SK-N-SH (cell line): ENCODE results near the gene RNASEH2B.

ENCODE experiments used
- FOSL2 ChIP-seq: IDR thresholded peaks from 2 replicates; pipeline ENCODE4 v1.4.0; 2012; ENCODE audit warnings: low read depth, mild to moderate bottlenecking, moderate library complexity, borderline replicate concordance
- FOXJ3 ChIP-seq: sonication (generic); formaldehyde crosslinking; IDR thresholded peaks from 2 replicates; pipeline ENCODE4 v1.5.1; 2020; ENCODE audit warnings: mild to moderate bottlenecking, missing genetic modification reagents
- POLR2AphosphoS5 ChIP-seq: IDR thresholded peaks from 2 replicates; pipeline ENCODE4 v1.6.1; 2012; ENCODE audit warnings: low read depth, low read length
- SIN3A ChIP-seq: IDR thresholded peaks from 2 replicates; pipeline ENCODE4 v1.6.1; 2012; ENCODE audit warnings: low read depth, mild to moderate bottlenecking, low read length, moderate library complexity, borderline replicate concordance
- SMC3 ChIP-seq: IDR thresholded peaks from 2 replicates; pipeline ENCODE4 v1.6.1; 2012; ENCODE audit warnings: low read depth, low read length, improper control_type of control experiment
- TEAD4 ChIP-seq: IDR thresholded peaks from 2 replicates; pipeline ENCODE4 v1.4.0; 2012; ENCODE audit warnings: mild to moderate bottlenecking, borderline replicate concordance; ENCODE audit not compliant: insufficient read depth
- TF ChIP-seq, protein P1 (sequence below): fragments of 200-600 bp; sonication (generic); IDR thresholded peaks from 2 replicates; pipeline ENCODE4 v1.6.1; 2017; ENCODE audit warnings: antibody characterized with exemption, mild to moderate bottlenecking, moderate library complexity
- TF ChIP-seq, protein P2 (sequence below): IDR thresholded peaks from 2 replicates; pipeline ENCODE4 v1.4.0; 2012; ENCODE audit warnings: low read depth, borderline replicate concordance

DNA sequence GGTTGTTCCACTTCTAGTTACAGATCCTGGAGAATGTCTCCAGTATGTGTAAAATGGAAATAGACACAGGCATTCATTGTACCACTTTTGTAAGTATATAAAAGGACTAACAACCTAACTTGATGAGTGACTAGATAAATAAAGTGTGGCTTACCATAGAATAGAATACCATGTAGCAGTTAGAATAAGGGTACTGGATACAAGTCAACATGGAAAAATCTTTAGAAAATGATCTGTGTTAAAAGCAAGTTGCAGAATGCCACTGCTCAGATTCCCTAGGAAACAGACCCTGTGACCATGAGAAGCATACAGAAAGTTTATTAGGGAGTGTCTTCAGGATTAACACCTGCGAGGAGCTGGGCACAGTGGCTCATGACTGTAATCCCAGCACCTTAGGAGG, 25.9 kb upstream of the RNASEH2B start:
- TF ChIP-seq SMC3 (no peak), SIN3A (no peak), FOSL2 (no peak), POLR2AphosphoS5 (no peak), FOXJ3 (CRISPR knock-in tag) (no peak), TEAD4 (no peak)
- TF ChIP-seq, protein P1, sequence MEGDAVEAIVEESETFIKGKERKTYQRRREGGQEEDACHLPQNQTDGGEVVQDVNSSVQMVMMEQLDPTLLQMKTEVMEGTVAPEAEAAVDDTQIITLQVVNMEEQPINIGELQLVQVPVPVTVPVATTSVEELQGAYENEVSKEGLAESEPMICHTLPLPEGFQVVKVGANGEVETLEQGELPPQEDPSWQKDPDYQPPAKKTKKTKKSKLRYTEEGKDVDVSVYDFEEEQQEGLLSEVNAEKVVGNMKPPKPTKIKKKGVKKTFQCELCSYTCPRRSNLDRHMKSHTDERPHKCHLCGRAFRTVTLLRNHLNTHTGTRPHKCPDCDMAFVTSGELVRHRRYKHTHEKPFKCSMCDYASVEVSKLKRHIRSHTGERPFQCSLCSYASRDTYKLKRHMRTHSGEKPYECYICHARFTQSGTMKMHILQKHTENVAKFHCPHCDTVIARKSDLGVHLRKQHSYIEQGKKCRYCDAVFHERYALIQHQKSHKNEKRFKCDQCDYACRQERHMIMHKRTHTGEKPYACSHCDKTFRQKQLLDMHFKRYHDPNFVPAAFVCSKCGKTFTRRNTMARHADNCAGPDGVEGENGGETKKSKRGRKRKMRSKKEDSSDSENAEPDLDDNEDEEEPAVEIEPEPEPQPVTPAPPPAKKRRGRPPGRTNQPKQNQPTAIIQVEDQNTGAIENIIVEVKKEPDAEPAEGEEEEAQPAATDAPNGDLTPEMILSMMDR = no peak
- TF ChIP-seq, protein P2, sequence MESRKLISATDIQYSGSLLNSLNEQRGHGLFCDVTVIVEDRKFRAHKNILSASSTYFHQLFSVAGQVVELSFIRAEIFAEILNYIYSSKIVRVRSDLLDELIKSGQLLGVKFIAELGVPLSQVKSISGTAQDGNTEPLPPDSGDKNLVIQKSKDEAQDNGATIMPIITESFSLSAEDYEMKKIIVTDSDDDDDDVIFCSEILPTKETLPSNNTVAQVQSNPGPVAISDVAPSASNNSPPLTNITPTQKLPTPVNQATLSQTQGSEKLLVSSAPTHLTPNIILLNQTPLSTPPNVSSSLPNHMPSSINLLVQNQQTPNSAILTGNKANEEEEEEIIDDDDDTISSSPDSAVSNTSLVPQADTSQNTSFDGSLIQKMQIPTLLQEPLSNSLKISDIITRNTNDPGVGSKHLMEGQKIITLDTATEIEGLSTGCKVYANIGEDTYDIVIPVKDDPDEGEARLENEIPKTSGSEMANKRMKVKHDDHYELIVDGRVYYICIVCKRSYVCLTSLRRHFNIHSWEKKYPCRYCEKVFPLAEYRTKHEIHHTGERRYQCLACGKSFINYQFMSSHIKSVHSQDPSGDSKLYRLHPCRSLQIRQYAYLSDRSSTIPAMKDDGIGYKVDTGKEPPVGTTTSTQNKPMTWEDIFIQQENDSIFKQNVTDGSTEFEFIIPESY = no peak
